GM21825 (cell line): ENCODE data around the gene AIFM2.
"Not testable (repeated sequence)": the region's sequence is repeated elsewhere in the genome, so short reads cannot be mapped to it uniquely, and the experiment has no call there.

Experiments used
- ATAC-seq: cut with Tn5 transposase; IDR thresholded peaks from one replicate; pipeline ENCODE4 v1.9.1; 2021; ENCODE audit warnings: mild to moderate bottlenecking, moderate library complexity; ENCODE audit not compliant: unreplicated experiment

AIFM2 gene

DNA sequence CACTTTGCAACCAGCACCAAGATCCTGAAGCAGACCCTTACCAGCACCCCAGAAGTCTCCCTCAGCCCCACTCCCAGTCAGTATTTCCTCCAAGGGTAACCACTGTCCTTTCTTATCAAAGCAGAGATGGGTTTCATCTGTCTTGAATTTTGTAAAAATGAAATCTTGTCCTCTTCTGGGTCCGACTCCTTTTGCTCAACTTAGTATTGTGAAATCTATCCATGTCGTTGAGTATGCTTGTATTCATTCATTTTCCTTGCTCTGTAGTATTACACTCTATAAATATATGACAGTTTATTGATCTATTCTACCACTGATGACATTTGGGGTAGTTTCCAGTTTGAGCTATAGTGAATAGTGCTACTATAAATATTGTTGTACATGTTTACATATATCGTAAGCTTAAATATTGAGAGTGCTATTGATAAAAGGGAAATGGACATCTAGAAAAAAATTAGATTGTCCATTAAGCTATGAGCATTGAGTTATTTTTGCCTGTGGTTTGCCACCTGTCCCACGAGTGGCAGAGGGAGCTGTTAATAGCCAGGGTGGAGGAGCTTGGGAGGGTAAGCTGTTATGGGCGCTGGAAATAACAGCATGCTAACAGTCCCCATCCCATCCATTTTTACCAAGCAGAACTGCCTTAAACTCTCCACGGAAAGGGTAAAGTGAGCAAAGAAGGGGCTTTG is 36.5 kb downstream of the AIFM2 start:
- no peak for ATAC-seq

- no peak for ATAC-seq
Measured at GRCh38 chr10:70094250-70094649, 38.4 kb downstream of the AIFM2 start.

- ATAC-seq: no peak
Measured at GRCh38 chr10:70093335-70093944, 39.2 kb downstream of the AIFM2 start.

DNA sequence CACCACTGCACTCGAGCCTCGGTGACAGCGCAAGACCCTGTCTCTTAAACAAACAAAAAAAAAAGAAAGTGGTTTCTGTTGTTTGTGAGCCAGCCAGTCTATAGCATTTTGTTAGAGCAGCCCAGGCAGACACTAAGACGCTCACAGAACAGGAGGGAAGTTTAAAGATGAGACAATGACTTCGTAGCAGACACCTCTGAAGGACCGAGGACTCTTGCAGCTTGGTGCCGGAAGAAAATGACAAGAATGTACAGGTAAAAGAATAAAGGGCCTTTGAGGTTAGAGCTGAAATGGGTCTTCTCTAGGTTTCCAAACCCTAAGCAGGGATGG is 40.3 kb downstream of the AIFM2 start:
- no peak for ATAC-seq

DNA sequence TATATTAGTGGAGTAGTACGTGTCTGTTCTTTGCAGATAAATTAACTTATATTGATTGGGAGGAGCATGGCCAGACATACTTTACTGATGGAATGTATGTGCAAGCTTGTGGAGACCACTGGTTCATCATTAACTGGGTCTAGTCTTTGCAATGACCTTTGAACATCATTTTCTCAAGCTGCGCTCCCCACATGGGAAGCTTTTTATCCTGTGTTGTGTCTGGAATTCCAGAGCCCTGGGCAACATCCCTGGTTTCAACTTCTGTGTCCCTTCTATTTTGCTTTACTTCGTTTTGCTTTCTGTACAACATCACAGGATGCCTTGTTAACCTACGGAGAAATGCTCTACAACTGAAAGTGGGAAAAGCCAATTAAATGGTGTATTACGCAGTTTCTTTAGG is 41.7 kb downstream of the AIFM2 start:
- ATAC-seq: no peak

GRCh38 chr10:70090013-70090412 is 42.6 kb downstream of the AIFM2 start:
- ATAC-seq: no peak

- no peak for ATAC-seq
Measured at GRCh38 chr10:70088308-70088698, 44.3 kb downstream of the AIFM2 start.

DNA sequence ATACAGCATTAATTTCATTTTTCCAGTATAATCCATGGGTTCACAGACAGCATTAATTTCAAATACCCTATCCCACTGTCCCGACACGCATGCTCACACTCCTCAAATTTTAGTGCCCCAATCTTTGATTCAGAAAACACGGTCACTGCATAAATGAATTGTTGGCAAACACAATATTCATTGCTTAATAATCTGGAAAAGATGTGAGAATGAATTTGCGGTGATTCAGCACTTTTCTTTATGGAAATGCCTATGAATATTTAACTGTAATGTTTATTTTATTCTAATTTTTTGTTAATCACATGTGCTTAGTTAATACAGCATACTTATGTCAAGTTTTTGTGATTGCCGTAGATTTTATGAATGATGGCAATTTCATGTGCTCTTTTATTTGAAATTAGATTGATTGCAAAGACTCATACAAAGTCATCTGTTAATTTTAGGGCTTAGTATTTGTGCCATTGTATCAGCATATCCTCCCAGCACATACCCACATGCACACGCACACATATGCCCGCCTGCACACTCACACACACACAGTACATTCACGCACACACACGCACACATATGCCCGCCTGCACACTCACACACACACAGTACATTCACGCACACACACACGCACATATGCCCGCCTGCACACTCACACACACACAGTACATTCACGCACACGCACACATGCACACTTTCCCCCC is 44.9 kb downstream of the AIFM2 start:
- no peak for ATAC-seq

GRCh38 chr10:70085975-70086613 is 46.5 kb downstream of the AIFM2 start:
- ATAC-seq: no peak

GRCh38 chr10:70084189-70084588 is 48.4 kb downstream of the AIFM2 start:
- no peak for ATAC-seq

GRCh38 chr10:70080789-70081188 is 51.8 kb downstream of the AIFM2 start:
- ATAC-seq: not testable (repeated sequence)

GRCh38 chr10:70078937-70079336 is 53.7 kb downstream of the AIFM2 start:
- no peak for ATAC-seq

DNA sequence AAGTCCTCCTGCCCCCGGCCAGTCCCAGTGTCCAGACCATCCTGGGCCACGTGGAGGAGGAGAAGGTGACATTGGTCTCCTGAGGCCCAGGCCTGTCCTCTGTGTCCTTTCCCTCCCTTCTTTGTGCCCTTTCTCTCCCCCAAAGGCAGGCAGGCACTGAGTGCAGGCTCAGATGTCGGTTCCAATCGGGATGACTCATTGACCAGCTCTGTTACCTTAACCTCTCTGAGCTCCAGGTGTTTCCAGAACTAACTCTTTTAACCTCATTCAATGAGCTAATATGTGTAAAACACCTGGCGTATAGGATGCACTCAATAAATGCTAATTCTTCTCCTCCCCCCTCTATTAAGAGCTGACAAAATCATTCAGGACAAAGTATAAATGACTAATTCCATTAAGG is 54.3 kb downstream of the AIFM2 start:
- no peak for ATAC-seq

DNA sequence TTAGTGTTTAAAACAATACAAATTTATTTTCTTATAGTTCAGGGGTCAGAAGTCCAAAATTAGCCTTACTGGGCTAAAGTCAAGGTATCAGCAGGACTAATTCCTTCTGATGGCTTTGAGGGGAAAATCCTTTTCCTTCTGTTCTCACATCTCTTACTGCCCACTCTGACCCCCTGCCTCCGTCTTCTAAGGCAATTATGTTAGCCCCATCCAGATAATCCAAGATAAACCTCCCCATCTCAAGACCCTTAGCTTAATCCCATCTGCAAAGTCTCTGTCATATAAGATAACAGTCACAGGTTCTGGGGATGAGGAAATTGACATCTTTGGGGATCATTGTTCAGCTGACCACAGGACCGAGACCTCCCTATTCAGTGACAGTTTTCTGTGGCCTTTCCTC is 57.7 kb downstream of the AIFM2 start:
- ATAC-seq: no peak

DNA sequence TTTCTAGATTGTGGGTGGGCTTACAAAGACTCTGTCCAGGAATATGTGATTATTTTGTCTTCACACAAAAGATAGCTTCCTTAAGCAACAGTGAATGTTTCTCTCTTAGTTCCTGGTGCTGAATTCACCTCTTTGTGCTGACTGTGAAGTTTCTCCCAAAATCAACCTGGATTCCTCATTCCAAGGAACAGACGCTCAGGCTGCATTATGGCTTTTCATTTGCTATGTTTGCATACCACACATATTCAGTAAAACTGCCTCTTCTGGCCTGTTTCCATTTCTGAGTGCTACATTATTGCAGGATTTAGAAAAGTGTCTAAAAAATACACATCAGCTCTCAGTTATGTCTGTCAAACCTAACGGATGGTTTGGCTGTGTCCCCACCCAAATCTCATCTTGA is 58.5 kb downstream of the AIFM2 start:
- no peak for ATAC-seq

DNA sequence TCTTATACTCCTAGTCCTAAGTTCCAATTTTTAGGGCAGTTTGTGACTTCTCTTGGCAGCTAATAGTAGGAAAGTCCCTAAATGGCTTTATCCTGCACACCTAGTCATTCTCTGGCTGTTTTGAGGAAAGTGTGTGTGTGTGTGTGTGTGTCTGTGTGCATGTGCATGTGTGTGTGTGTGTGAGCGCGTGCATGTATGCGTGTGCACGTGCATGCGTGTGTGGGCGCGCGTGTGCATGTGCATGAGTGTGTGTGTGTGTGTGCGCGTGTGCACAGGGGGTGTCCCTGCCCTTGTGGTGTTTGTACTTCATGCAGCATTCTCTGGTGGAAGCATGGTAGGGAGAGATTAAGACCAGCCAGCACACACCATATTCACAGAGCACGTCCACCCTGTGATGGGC is 61.8 kb downstream of the AIFM2 start:
- ATAC-seq: no peak

GRCh38 chr10:70069346-70069745 is 63.3 kb downstream of the AIFM2 start:
- ATAC-seq: no peak

DNA sequence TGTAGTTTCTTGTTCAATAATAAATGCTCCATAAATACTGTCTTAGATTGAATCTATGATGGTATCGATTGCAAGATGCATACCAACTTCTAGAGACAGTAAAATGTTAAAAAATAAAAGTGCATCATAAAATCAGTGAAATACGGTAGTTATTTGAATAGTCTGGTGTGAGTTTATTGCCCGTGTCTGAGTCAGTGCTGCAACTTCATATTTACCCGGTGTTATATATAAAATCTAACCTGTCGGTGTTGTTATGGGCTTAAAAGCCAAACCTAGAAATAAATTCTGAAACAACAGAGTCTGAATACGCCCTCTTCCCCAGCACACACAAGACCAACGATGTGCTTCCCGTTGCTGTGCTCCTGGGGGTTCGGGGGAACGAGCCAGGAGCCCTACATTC is 63.7 kb downstream of the AIFM2 start:
- ATAC-seq: no peak

GRCh38 chr10:70067586-70067985 is 65.0 kb downstream of the AIFM2 start:
- ATAC-seq: no peak

GRCh38 chr10:70066190-70066589 is 66.4 kb downstream of the AIFM2 start:
- ATAC-seq: no peak

DNA sequence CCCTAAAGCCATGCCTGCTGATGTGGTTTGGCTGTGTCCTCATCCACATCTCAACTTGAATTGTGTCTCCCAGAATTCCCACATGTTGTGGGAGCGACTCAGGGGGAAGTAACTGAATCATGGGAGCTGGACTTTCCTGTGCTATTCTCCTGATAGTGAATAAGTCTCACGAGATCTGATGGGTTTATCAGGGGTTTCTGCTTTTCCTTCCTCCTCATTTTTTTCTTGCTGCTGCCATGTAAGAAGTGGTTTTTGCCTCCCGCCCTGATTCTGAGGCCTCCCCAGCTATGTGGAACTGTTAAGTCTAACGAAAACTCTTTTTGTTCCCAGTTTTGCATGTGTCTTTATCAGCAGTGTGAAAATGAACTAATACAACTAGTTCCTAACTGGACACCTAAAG is 68.1 kb downstream of the AIFM2 start:
- ATAC-seq: no peak
